ENCODE measurements around the gene ARHGAP6.

GRCh38 chrX:11431786-11432185 is 233.9 kb downstream of the ARHGAP6 start:
- TF ChIP-seq, protein P1, sequence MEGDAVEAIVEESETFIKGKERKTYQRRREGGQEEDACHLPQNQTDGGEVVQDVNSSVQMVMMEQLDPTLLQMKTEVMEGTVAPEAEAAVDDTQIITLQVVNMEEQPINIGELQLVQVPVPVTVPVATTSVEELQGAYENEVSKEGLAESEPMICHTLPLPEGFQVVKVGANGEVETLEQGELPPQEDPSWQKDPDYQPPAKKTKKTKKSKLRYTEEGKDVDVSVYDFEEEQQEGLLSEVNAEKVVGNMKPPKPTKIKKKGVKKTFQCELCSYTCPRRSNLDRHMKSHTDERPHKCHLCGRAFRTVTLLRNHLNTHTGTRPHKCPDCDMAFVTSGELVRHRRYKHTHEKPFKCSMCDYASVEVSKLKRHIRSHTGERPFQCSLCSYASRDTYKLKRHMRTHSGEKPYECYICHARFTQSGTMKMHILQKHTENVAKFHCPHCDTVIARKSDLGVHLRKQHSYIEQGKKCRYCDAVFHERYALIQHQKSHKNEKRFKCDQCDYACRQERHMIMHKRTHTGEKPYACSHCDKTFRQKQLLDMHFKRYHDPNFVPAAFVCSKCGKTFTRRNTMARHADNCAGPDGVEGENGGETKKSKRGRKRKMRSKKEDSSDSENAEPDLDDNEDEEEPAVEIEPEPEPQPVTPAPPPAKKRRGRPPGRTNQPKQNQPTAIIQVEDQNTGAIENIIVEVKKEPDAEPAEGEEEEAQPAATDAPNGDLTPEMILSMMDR (IDR thresholded peaks at IDR 0.05): no peak
- no peak for TF ChIP-seq POLR2A (IDR thresholded peaks at IDR 0.05)

All from heart left ventricle (tissue), 13 donors.